EH (cell line): ENCODE results near the gene FYN.
A peak's percentile ranks its signal among the peaks of the same experiment; 100 is the strongest.
"Not testable (repeated sequence)": the region's sequence is repeated elsewhere in the genome, so short reads cannot be mapped to it uniquely, and the experiment has no call there.

Experiments used
- DNase-seq: peaks from one replicate; pipeline ENCODE4 v3.0.0-alpha.2; 2015; ENCODE audit warnings: low read depth

FYN gene

DNA sequence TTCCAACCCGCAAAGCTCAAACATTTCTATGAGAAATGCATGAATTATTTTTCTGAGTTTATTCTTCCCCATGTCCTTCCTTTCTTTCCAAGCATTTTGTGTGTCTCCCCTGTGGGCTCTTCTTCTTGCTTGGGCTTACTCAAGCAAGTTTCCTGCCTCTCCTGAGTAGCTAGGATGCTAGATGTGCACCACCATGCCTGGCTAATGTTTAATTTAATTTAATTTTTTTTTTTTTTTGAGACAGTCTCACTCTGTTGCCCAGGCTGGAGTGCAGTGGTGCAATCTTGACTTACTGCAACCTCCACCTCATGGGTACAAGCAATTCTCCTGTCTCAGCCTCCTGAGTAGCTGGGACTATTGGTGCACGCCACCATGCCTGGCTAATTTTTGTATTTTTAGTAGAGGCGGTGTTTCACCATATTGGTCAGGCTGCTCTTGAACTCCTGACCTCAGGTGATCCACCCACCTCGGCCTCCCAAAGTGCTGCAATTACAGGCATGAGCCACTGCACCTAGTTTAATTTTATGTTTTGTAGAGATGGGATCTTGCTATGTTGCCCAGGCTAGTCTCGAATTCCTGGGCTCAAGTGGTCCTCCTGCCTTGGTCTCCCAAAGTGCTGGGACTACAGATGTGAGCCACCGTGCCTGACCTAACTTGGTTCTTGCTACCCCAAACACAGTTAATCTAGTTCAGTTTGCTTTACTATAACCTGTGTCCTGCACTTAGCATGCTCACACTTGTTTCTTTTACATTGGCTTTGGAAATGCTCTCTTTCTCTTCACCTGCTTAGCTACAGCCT, 192.2 kb downstream of the FYN start:
- not testable (repeated sequence) for DNase-seq

DNA sequence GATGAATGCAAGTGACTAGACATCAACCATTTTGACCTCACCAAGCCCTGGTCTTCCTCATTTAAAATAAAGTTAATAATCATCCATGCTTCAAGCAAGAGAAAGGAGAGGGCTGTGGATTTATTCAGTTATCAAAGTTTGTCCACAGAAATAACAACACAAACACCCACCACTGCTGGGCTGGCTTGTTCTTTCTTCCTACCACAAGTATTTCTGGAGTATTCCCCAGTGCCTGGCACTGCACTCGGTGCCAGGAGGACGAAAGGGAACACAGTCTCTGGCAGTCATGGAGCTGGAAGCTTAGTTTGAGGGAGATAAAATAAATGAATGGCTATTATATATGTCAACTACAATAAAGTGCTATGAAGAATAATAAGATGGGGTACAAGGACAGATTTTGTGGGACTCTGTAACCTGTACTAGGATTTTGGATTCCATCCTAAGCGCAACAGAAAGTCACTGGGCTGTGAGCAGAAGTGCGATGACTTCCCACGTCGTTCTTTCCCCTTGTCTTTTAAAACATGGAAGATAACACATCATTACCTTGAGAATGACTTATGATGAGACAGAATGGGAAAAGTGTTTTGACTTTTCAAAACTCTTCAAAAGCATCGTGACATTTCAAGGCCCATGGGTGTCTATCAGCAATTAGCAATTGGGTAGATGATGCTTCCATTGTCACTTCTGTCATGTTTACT, 193.1 kb downstream of the FYN start:
- no peak for DNase-seq

DNA sequence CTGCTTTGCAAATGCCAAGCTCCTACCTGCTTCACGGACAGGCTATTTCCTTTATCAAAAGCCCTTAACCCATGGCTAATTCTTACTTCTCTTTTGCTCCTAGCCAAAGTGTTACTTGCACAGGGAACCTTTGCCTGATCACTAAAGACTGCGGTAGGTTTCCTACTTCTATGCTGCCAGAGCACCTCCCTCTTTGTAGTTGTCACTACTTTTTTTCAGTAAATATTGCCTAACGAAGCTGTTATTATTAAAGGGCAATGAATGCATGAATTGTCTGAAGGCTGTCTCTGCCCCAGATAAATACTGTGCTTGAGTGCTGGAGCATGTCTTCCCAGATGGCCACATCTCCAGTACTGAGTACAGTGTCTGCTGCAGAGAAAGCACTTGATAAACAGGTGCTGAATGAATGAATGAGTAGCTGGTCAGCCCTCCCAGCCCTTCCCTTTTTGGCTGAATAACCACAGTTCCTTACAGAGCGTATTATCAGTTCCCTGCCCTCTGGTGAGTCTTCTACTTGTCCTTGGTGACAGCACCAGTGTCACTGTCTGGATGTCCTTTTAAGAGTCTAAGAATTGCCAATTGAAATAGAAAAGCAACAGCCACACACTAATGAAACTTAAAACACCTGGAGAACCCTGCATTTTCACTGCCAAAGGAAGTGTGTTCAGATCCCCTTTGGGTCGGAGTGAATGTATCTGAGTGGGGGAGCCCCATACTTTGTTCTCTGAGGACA, 194.0 kb downstream of the FYN start:
- no peak for DNase-seq

DNA sequence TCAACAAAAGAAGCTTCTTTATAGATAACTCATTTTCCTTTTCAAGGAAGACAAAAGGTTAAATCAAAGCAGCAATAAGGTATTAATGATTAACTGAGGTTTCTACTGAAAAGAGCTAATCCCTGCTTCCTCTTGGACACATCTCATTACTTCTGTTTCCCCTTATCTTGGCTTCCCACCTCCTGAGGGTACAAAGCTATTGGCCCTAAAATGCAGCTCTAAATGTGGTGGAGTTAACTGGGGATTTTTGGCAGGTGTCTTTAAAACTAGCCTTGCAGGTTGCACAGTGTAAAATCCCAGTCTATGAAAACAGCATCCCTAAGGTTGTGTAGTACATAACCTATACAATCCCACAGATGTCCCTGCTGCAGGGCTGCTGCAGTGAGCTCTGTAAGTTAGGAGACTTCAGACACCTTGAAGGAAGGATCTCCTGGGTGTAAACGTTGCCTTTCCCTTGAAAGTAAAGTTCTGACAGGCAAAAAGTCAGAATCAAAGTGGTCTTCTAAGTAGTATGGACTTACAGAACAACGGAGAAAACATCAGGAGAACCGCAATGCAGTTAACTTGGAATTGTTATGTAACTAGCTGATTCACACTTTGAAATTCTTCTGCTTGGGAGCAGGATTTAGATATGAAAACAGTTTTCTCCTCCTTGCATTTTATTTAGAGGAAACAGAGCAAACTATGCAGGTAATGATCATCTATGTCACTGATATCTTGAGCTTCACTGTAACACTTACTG, 195.8 kb downstream of the FYN start:
- DNase-seq, result no peak

DNA sequence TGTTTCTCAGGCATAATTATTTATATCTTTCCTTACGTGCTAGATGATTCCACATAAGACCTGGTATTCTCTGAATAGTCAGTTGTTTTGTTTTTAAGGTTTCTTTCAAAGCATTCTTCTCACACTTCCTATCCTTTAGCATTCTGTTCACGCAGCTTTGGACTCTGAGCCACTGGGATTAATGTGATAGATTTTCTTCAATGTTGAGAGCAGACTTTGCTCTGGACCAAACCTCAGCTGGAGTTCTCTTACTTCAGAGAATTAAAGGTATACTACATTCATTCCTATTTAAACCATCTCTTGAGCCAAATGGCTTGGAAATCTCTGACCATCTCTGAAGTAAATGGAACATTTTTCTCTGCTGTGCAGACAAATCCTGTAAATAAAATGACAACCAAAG, 196.9 kb downstream of the FYN start:
- DNase-seq, result no peak

DNA sequence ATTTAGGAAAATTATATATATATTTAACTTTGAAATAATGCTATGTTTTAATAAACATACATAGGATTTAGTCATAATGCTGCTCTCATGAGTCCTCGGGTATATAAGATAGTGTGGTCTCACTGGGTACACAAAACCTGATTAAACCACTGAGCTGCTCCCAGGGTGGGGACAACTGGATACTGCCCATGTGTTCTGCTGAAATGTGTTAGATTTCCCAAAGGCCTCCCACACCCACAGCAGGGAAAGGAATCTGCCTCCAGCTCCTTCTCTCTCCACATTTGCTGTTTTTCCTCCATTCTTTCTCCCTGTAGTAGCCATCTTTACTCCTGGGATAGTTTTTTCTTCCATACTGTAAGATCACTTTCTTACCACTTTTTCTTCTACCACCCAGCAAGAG, 198.4 kb downstream of the FYN start:
- no peak for DNase-seq

DNA sequence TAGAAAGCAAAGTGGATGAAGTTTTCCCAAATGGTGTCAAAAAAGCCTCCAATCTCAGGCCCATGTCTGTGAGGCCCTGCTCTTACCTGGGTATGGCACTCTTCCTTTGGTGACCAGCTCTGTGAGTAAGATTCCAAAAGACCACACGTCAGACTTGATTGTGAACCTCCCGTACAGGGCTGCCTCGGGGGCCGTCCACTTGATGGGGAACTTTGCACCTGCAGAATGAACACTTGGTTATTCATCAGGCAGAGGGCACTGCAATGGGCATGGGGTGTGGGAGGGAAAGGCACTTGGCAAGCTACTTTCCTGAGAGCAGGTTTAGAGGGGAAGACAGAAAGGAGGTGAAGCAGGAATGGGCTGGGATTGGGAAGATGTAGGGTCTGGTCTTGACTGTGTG, 198.8 kb downstream of the FYN start:
- no peak for DNase-seq

DNA sequence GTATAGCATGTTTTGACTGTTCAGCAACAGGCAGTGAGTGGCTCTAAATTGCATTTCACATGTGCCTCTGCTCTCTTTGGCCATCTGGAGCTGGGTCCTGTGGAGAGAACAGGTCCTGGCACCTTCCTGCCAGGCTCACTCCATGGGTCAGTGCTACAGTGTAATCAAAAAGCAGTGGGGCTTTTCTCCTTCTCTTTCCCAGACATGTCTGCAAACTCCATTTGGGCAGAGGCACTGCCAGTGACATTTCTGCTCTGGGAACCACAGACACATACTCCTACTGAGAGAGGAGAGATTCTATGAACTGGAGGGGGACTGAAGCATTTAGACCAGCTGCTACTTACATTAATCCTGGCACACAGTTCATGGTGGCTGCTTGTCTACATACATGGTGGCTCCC, 199.3 kb downstream of the FYN start:
- no peak for DNase-seq

DNA sequence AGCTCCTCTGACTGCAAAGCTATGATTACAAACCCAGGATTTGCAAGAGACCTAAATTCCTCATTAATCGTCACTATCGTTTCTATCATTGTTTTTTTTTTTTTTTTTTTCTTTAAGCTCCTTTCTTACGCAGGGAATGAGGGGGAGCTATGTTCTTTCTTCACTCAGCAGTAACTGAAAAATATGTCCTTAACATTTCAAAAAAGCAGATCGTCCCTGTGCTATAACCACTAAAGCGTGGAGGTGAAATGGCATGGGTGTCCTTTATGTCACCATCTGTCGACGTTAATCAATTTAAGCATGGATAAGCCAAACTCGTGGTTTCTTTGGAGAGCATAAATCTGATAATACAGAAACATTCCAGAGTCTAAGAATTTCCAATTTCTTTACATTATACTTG, 199.7 kb downstream of the FYN start:
- no peak for DNase-seq

DNA sequence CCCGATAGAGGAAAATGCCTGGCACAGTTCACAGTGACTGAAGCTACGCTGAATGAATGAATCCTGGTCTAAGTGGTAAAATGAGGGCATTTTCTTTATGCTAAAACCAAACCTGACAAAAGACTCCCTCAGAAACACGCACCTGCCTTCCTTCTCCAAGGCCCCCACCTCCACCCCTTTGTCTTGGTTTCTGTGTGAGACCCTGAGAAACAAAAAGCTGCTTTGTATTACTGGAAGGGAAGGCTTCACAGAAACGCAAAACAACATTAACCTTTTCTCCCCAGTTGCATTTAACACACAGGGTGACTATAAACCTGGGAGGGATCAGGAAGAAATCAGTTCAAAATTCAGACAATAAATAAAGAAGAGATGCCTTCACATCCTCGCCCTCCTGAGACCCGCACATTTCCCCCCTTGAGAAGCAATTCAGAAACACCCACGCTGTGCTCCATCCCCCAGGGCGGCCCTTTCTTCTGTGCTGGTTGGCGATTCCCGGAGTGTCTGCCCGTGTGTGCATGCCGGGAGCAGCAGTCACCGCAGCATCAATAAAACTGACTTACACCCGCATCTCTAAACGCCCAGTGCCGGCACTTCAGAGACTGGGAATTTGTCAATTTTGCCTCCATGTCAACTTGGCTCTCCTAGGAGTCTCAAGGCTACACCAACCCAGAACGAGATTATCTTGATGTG, 200.3 kb downstream of the FYN start:
- peak; percentile 6 for DNase-seq

DNA sequence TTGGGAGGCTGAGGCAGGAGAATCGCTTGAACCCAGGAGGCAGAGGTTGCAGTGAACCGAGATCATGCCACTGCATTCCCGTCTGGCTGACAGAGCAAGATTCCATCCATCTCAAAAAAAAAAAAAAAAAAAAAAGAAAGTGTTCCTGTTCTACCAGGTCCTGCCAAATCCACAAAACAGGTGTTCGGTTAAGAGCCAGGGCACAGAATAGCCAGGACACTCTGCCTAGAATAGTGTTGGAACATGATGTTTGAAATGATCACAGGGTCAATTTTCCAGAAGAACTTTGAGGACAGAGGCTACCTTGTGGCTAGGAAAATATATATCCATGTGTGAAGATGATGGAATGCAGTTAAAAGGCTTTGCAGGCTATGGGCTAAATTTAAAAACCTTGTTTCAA, 203.9 kb downstream of the FYN start:
- DNase-seq, result no peak

DNA sequence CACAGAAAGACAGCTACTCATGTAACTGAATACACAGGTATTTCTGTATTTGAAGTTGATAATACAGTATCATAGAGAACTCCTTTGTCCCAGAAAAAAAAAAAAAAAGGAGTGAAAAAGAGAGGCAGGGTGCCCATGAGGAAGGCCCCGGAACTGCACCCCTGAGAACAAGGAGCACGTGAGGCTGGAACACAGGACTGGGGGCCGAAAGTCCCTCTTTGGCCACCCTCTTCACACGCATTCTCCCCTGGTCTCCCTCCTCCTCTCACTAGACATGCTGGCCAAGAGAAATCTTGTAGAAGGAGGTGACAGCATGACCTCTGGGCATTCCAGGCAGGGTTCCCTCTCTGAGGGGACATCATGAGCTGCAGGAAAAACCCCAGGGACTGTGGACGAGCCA, 204.8 kb downstream of the FYN start:
- DNase-seq, result no peak

DNA sequence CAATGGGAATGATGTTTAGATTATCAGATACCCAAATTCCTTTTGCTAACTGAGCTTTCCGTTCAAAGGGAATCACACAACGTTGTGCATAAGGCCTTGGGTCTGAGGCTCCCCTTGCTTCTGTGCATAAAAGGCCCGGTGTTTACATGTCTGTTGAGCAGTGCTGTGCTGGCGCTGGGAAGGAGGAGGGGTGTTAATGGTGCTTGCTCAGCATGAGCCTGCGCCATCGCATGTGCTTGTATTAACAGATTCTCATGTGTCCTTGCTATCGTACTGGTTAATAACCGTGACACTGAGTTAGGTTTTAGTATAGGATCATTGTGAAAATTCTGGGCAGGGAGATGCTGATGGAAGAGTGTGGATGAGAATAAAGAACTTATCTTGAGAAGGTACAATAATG, 205.3 kb downstream of the FYN start:
- DNase-seq, result no peak

DNA sequence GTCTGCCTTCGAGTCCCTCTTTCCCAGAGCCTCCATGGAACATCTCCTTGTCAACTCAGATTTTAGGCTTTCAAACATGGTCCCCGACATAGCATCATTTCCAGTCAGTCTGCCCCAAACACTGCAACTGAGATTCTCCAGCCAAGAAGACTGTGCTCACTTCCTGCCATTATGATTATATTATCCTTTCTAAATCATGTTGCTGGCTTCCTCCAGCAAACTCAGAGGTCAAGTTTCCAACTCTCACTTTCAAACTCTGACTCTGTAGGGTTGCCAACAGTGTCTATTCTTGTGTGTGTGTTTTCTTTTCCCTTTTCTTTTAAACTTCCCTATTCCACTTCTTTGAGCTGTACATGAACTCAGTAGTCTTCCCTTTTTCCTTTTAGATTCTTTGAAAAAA, 206.4 kb downstream of the FYN start:
- DNase-seq, result peak; percentile 44

DNA sequence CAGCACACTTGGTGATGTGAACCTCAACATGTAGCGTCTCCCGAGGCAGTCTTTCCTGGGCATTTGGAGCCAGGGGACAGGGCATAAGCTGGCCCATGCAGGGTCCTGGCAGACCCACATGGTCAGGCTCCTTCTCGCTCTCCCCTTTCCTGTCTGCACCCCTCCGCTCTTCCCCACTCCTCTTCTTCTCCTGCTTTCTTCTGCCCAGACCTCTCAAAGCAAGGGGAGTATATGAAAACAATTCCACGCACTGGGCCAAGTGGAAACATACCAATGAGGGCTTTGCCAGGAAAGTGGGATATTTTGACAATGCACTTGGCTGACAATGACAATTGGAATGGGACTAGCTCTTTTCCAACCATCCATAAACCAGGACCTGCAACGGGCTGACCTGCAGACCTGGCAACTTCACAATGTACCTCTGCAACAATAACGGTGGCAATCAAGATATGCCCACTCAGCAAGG, 208.7 kb downstream of the FYN start:
- DNase-seq, result no peak

DNA sequence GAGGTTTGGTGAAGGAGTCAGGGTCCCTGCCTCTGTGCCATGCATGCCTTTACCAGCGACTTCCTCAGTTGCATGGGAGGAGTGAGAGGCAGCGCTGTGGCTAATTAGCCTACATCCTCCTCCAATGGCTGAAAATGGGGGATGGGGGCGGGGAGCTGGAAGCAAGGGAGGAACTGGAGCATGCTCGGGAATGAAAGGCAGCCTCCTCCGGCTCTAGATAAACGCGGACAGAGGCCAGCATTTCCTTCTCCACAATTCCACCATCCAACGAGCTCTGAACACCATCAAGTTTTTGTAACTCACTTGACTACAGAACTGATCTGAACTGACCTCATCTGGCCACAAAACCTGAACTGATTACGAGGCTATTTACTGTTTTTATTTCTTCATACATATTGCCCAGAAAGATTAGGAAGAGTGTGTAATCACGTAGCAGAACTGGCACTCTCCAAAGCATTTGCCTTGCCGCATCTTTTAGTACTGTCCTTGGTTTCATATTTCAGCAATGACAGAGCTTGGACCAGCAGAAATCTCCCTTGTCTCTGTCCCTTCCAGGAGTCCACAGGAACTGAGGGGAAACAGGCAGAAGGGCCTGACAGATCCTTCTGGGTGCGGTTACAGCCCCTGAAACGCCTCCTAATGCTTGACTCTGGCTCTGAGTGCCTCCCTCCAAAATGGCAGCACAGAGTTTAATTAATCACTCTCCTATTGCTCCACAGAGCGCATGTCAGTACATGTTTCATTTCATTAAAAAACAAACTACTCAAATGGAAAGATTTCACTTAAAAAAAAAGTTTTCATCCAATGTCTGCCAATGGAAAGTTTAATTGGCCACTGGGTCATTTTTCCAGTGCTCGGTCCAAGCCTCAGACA, 209.3 kb downstream of the FYN start:
- DNase-seq, result peak; percentile 87

DNA sequence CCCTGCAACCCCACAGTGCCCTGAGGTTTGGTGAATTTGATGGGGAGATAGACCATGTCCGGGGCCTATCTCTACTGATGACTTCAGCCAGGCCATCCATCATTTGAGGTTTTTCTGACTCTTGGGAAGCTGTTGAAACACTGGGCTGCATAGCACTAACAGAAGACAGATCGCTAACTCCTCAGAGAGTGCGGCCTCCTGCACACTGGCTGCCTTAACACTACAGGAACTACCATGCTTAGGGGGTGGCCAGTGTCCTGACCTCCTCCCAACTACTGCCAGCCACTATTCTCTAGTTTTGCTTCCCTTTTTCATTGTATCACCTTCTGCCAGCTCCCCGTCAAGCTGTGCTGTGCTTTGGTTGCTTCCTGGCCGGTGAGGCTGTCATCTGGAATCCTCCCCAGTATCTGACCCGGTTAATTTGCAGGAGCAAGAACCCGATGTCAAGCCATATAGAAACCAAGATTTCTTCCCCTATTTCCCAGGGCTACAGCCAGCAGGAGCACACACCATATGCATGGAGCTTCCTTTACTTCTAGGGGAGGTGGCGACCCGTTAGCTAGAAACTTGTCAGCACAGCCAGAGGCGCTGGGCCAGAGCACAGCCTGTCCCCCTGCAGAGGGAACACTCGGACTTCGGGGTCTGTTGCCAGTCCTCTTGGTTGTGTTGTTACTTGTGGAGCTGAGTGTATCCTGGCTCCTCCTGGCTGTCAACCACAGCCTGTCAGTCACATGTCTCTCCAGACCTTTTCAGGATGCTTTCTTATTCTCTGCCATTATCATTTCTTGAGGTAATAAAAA, 210.3 kb downstream of the FYN start:
- peak; percentile 41 for DNase-seq

DNA sequence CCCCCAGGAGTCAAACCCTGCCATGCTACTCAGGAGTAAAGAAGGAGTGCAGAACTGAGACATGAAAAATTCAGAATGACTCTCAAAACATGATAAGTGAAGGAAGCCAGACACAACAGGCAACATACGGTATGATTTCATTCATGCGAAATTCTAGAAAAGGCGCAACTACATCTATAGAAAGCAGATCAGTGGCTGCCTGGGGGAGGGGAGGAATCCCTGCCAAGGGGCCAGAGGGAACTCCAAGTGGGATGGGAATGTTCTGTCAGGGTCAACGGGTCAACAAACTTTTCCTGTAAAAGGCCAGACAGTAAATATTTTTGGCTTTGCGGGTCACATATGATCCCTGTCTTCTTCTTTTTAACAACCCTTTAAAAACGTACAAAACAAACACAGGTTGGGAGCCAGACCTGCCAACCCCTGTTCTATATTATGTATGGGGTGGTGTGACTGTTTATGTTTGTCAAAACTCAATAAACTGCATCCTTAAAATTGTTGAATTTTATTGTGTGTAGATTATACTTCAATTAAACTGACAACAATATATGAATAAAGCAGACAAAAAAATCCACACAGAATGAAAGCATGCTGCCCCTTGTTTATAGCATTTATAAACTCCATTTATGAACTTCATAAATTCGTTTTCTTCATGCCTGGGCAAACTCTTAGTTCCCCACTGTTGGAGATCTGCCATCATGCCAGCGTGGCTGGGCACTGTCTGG, 211.0 kb downstream of the FYN start:
- peak; percentile 26 for DNase-seq

DNA sequence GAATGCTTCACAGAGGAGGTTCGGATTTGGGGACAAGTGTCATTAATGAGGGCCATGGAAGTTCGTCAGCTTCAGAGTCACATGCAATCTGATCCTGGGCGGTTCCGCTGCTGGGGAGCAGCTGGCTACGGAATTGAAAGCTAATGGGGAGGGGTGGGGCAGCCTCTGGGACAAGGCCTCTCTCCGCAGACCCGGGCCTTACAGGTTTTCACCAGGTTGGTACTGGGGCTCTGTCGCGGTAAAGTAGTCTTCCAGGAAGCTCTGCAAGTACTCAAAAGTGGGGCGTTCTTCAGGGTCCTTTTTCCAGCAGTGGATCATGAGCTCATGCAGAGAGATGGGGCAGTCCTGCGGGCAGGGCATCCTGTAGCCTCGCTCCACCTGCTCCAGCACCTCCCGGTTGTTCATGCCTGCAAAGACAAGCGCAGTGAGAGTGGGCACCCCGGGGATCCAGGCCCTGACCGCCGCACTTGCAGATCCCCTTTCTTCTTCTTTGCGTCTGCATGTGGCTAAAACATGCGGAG, 211.7 kb downstream of the FYN start:
- DNase-seq, result no peak
